Right lobe of liver (tissue), 4 donors: ENCODE data around the gene AREL1.

ENCODE experiments used
- POLR2A ChIP-seq: fragments of 450-650 bp; IDR thresholded peaks from one replicate; pipeline ENCODE4 v1.6.1; 2017; ENCODE audit warnings: antibody characterized with exemption, mild to moderate bottlenecking
- TF ChIP-seq, protein P1 (sequence below), 4 donors: fragments of 200-600 bp in 3 of 4; fragments of 450-650 bp in 1 of 4; IDR thresholded peaks; one replicate each; pipeline versions ENCODE4 v1.5.1 to v1.8.0; 2016 to 2022; ENCODE audit warnings: antibody characterized with exemption in 4 of 4, mild to moderate bottlenecking in 2 of 4
- donor health status: DM: no; HTN: no; CAD: no.
- donor health status: DM: no; HTN: no; CAD: no.
- donor health status: DM: no; HTN: yes; CAD: no.

DNA sequence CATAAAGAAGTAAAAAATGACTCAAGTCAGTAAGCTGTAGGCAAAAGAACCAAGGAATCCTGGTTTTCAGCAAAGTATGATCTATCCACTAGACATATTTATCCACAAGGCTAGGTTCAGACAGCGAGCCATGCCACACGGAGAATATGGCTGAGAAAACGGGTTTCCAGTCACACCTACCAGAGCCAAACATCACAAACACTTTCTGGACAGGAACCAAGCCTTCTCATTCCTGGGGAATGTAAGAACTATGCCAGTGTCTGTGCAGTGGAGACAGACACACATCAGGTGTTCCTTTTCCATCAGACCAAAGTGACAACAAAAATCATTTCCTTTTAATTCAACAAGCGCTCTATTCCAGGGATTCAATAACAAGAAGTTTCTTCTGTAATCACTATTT is 41.1 kb downstream of the AREL1 start:
- TF ChIP-seq POLR2A: no peak
- TF ChIP-seq, protein P1, sequence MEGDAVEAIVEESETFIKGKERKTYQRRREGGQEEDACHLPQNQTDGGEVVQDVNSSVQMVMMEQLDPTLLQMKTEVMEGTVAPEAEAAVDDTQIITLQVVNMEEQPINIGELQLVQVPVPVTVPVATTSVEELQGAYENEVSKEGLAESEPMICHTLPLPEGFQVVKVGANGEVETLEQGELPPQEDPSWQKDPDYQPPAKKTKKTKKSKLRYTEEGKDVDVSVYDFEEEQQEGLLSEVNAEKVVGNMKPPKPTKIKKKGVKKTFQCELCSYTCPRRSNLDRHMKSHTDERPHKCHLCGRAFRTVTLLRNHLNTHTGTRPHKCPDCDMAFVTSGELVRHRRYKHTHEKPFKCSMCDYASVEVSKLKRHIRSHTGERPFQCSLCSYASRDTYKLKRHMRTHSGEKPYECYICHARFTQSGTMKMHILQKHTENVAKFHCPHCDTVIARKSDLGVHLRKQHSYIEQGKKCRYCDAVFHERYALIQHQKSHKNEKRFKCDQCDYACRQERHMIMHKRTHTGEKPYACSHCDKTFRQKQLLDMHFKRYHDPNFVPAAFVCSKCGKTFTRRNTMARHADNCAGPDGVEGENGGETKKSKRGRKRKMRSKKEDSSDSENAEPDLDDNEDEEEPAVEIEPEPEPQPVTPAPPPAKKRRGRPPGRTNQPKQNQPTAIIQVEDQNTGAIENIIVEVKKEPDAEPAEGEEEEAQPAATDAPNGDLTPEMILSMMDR (IDR thresholded peaks at IDR 0.05): no peak
